Subcutaneous adipose tissue (tissue), 4 donors: ENCODE measurements around the gene CST3. TPM values are rescaled to one million over a fixed set of nuclear protein-coding genes. Genes with fewer than 3 reads are reported as not detected.

Experiments
- CTCF ChIP-seq: fragments of 450-650 bp; IDR thresholded peaks from one replicate; pipeline ENCODE4 v1.5.1; 2016; ENCODE audit warnings: low read depth, mild to moderate bottlenecking, control low read depth, antibody characterized with exemption, moderate library complexity
- total RNA-seq, 4 donors: library from RNA; depleted of rRNA; stranded (reverse); fragments of >200 nt; gene quantifications; one replicate each; pipeline ENCODE4 v1.1.0, GENCODE V29; 2016

CST3 gene
- total RNA-seq, 4 donors from 2014 or later = 987 to 1,957 (median 1,358) TPM

DNA sequence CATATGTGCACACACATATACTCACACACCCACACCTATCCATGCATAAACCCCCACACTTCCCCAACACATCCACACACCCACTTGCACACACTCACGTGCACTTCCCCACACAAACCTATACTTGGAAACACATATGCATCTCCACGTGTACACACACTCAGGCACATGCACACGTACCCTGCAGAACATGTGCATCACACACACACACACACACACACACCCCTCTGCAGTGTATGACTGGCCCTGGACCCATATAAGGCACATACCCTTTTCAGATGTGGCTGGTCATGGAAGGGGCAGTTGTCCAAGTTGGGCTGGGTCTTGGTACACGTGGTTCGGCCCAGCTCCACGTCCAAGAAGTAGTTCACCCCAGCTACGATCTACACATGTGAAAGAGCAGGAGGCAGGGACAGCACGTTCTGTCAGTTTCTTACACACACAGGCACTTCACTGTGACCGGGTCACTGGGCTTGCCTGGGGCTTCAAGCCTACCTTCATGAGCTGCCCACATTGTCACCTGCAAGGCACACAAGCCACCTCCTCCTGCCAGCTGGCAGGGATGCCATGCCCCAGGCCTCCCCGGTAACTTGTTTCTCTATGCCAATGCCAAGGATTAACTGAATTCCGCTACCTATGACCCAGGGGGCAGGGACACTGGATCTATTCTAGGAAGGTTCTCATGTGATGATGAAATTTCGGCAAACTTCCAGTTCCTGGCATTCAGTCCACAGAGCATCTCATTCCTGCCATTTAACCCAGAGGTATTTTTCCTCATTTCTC, 2.6 kb downstream of the CST3 start:
- no peak for TF ChIP-seq CTCF

- no peak for TF ChIP-seq CTCF
These were observed 3.5 kb downstream of the CST3 start for GRCh38 chr20:23634044-23634801.

GRCh38 chr20:23632711-23633573, 4.8 kb downstream of the CST3 start:
- no peak for TF ChIP-seq CTCF

DNA sequence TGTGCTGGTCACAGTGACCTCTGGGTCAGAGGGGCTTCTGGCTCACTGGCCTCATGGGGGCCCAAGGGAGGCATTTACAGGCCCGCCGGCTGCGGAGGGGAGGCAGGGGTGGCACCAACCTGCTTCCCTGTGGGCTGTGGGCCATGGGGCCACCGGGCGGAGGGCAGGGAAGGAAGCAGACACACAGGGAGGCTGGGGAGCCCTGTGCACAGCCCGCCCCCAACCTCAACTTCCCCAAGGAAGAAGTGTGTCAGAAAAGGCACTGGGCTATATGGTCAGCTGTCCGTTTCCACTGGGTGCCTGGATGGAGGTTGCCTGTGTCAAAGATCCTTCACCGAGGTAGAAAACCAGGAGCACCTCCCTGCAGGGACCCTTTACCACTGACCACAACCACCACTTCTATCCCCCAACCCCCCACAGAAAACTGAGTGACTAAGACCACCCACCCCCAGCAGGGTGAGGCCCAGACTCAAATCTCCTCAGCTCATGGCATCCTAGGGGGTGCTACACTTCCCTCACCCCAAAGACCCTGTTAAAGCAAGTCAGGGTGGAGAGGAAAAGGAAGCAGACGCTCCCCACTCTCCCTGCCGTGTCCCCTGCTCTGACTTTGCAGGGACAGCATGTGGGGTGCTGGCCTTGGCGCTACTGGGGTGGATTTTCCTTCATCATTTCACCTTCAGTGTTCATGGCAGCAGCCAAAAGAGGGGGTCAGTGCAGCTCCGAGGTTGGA, 5.6 kb downstream of the CST3 start:
- TF ChIP-seq CTCF = no peak

- no peak for TF ChIP-seq CTCF
These were observed 6.4 kb downstream of the CST3 start for GRCh38 chr20:23631226-23631822.

DNA sequence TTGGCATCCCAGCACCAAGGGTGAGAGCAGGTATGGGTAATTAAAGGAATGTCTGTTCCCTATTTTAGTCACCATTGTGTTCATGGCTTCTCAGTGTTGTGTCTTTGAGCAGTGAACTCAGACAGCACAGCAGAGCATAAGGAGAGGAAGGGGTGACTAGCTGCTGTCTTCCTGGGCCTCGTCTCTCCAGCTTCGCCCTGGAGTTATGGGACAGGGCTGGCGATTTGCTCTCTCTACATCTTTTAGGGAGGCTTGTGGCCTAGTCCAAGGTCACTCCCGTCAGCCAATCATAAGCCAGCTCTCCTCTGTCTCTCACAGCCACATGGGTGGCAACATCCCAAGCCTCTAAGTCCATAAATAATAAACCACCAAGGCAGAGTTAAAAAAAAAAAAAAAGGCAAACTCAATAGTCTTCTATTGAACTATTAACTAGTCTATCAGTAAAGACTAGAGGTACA, 7.3 kb downstream of the CST3 start:
- no peak for TF ChIP-seq CTCF
